HUES48 (cell line): ENCODE results near the gene AGTPBP1.

Experiments
- H3K27ac ChIP-seq: one replicate; pipeline ENCODE4 v1.7.0; 2013; ENCODE audit warnings: low read depth, low read length, inconsistent platforms
- H3K27me3 ChIP-seq: 2 replicates; pipeline ENCODE4 v1.6.1; 2013; ENCODE audit warnings: mild to moderate bottlenecking, low read length; ENCODE audit not compliant: control insufficient read depth, insufficient read depth
- H3K36me3 ChIP-seq: 2 replicates; pipeline ENCODE4 v1.6.1; 2013; ENCODE audit warnings: low read length; ENCODE audit not compliant: control insufficient read depth, insufficient read depth
- H3K4me1 ChIP-seq: 2 replicates; pipeline ENCODE4 v1.6.1; 2013; ENCODE audit warnings: mild to moderate bottlenecking, low read length; ENCODE audit not compliant: control insufficient read depth, insufficient read depth
- H3K4me3 ChIP-seq: 2 replicates; pipeline ENCODE4 v1.5.1; 2013; ENCODE audit warnings: mild to moderate bottlenecking, low read depth, low read length
- H3K9ac ChIP-seq: 2 replicates; pipeline ENCODE4 v1.6.1; 2013; ENCODE audit warnings: mild to moderate bottlenecking, low read depth, low read length, moderate library complexity
- H3K9me3 ChIP-seq: 2 replicates; pipeline ENCODE4 v1.6.1; 2013; ENCODE audit warnings: low read length; ENCODE audit not compliant: control insufficient read depth, insufficient read depth

AGTPBP1 gene

DNA sequence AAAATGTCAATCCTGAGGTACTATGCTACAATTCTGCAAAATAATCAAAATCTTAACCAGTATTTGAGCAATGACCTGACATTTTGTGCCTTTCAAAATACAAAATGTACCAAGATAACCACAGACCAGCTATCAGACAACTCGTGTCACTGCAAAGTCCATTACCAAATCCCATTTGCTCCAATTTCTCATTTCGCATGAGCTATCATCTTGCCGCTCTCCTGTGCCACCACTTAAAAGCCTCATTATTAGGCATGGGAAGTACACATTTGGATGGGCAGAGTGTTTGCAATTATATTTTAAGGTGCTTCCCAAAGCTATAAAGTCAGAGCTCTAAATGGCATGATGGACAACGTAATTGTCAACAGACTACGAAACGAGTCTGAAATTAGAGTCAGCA lies 205.2 kb downstream of the AGTPBP1 start:
- H3K27me3 ChIP-seq = no peaks in the 10 kb centered on the region
- no peaks in the 10 kb centered on the region for H3K36me3 ChIP-seq
- H3K9ac ChIP-seq = no peak overlapping the region
- H3K4me3 ChIP-seq = no peak overlapping the region
- H3K4me1 ChIP-seq = 0 out of 2 replicates have a peak, but pooled peaks cover 3% of the 10 kb centered on the region
- H3K27ac ChIP-seq = no peak overlapping the region
- no peaks in the 10 kb centered on the region for H3K9me3 ChIP-seq

DNA sequence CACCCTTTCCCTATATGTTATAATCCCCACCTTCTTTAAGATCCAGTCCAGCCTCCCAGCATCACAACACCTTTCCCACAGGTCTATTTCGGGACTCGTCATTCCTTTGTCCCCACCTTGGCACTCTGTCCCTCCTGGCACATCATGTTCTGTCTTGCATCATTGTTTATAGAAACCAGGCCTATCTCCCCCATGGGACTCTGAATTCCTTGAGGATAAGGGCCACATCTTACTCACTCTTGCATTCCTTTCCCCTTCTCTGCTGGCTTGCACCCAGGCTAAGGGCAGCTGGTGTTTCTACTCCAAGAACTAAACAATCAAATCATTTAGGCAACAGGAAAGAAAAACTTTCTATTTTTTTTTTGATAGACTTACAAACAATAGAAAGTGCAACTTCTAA lies 205.7 kb downstream of the AGTPBP1 start:
- Histone ChIP-seq H3K27ac (no peak overlapping the region), H3K36me3 (no peaks in the 10 kb centered on the region), H3K4me1 (0 out of 2 replicates have a peak, but pooled peaks cover 3% of the 10 kb centered on the region), H3K9me3 (no peaks in the 10 kb centered on the region), H3K27me3 (no peaks in the 10 kb centered on the region), H3K9ac (no peak overlapping the region), H3K4me3 (no peak overlapping the region)

DNA sequence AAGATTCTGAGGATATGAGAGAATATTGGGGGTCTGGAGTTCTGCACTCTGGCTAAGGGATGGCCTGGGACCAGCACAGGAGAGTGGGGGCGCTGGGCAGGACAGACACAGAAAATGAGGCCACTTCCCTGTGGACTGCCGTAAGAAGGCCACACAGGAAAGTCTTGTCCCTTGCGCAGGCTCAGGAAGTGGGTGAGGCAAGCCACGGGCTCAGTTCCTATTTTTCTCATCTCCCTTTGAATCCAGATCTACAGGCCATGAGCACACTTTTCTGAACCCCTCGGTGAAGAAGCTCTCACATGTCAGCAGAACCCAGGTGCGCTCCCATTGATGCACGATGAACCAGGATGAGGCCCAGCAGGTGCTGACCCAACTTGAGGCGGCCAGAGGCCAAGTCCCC lies 207.4 kb downstream of the AGTPBP1 start:
- Histone ChIP-seq H3K4me3 (no peak overlapping the region), H3K4me1 (0 out of 2 replicates have a peak, but pooled peaks cover 2% of the 10 kb centered on the region), H3K27me3 (no peaks in the 10 kb centered on the region), H3K9me3 (no peaks in the 10 kb centered on the region), H3K9ac (no peak overlapping the region), H3K36me3 (no peaks in the 10 kb centered on the region), H3K27ac (no peak overlapping the region)

GRCh38 chr9:85533538-85533937 lies 208.2 kb downstream of the AGTPBP1 start:
- Histone ChIP-seq H3K27ac (no peak overlapping the region), H3K4me3 (no peak overlapping the region), H3K9ac (no peak overlapping the region), H3K9me3 (no peaks in the 10 kb centered on the region), H3K27me3 (no peaks in the 10 kb centered on the region), H3K4me1 (no peaks in the 10 kb centered on the region), H3K36me3 (no peaks in the 10 kb centered on the region)

GRCh38 chr9:85530721-85531120 lies 211.0 kb downstream of the AGTPBP1 start:
- H3K27ac ChIP-seq = no peak overlapping the region

DNA sequence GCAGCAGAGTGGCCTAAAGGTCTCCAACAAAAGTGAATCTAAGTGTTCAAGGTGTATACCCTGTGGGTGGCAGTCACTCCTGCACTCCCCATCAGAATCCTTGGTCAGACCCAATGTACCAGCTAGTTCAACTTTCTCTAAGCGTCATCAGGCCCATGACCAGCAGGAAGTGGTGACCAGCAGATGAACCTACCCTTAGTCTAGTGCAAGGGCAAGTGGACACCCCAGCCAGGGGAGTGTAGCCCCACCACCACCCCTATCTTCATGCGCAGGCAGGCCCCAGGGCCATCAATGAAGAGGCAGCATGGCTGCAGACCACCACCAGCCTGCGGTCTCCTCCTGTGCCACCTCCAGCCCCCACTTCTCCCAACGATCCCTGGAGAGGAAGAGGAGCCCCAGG lies 213.1 kb downstream of the AGTPBP1 start:
- Histone ChIP-seq H3K9me3 (no peaks in the 10 kb centered on the region), H3K4me3 (no peak overlapping the region), H3K27ac (no peak overlapping the region), H3K9ac (no peak overlapping the region), H3K36me3 (no peaks in the 10 kb centered on the region), H3K27me3 (peaks cover 17% of the 10 kb centered on the region), H3K4me1 (no peaks in the 10 kb centered on the region)

More at GRCh38 chr9:85530721-85531120, 211.0 kb downstream of the AGTPBP1 start:
- Histone ChIP-seq H3K9ac (no peak overlapping the region), H3K27me3 (no peaks in the 10 kb centered on the region), H3K9me3 (no peaks in the 10 kb centered on the region), H3K36me3 (no peaks in the 10 kb centered on the region), H3K4me3 (no peak overlapping the region), H3K4me1 (no peaks in the 10 kb centered on the region)

- H3K27me3 ChIP-seq = peaks cover 22% of the 10 kb centered on the region
- no peak overlapping the region for H3K4me3 ChIP-seq
- H3K27ac ChIP-seq = no peak overlapping the region
- H3K4me1 ChIP-seq = no peaks in the 10 kb centered on the region
- H3K36me3 ChIP-seq = no peaks in the 10 kb centered on the region
- no peaks in the 10 kb centered on the region for H3K9me3 ChIP-seq
- H3K9ac ChIP-seq = no peak overlapping the region
Measured at GRCh38 chr9:85528142-85528541, 213.6 kb downstream of the AGTPBP1 start.

GRCh38 chr9:85527331-85528020 lies 214.3 kb downstream of the AGTPBP1 start:
- no peaks in the 10 kb centered on the region for H3K9me3 ChIP-seq
- H3K27ac ChIP-seq = no peak overlapping the region
- no peaks in the 10 kb centered on the region for H3K36me3 ChIP-seq
- H3K27me3 ChIP-seq = peaks cover 29% of the 10 kb centered on the region
- no peak overlapping the region for H3K4me3 ChIP-seq
- H3K9ac ChIP-seq = no peak overlapping the region
- no peaks in the 10 kb centered on the region for H3K4me1 ChIP-seq

DNA sequence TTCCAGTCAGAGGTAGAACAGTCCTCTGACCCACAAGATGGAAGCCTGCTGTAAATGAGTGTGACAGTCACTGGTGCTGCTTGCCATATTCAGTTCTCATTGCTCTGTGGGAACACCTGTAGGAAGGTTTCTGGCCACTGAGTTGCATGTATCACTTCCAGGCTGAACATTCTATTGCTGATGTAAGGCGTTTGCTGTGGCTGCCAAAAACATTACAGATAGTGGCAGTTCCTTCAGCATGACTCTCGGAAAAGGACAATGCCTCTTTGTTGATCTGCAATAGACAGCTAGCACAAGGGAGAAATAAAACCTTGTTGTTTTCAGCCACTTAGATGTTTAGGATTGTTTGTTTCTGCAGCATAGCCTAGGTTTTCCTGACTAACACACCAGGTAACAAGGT lies 217.2 kb downstream of the AGTPBP1 start:
- no peaks in the 10 kb centered on the region for H3K4me1 ChIP-seq
- no peak overlapping the region for H3K9ac ChIP-seq
- H3K27ac ChIP-seq = no peak overlapping the region
- H3K9me3 ChIP-seq = no peaks in the 10 kb centered on the region
- H3K27me3 ChIP-seq = peaks cover 45% of the 10 kb centered on the region
- H3K4me3 ChIP-seq = no peak overlapping the region
- H3K36me3 ChIP-seq = no peaks in the 10 kb centered on the region

GRCh38 chr9:85523202-85523601 lies 218.6 kb downstream of the AGTPBP1 start:
- H3K4me3 ChIP-seq = peak overlapping the region; percentile 64
- peaks cover 45% of the 10 kb centered on the region for H3K27me3 ChIP-seq
- no peak overlapping the region for H3K9ac ChIP-seq
- no peaks in the 10 kb centered on the region for H3K4me1 ChIP-seq
- H3K36me3 ChIP-seq = no peaks in the 10 kb centered on the region
- H3K9me3 ChIP-seq = no peaks in the 10 kb centered on the region
- no peak overlapping the region for H3K27ac ChIP-seq

DNA sequence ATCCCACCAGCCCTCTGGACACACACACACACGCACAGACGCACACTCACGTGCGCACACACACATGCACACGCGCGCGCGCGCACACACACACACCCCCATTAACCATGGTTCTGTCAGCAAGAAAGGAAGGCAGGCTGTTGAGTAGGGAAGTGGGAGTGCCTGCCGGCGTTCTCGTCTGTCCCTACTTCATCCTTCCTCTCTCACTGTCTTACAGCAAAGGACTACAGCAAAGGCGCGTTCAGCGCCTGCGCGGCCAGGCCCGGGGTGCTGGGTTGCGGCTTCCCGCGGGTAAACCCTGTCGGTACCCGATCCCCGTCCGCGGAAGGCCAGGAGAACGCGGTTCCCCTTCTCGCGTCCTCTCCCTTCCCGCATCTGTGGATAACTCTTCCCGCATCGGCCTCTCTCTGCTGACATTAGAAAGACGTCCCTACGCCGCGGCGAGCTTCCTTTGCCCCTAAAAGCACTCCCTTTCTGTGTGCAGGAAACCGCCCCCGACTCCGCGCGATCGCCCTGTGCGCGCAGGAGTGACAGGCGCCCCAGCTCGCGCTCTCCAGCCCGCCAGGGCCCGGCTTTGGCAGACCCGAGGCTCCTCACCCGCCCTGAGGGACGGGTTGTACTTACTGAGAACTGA lies 219.2 kb downstream of the AGTPBP1 start:
- no peaks in the 10 kb centered on the region for H3K36me3 ChIP-seq
- H3K9ac ChIP-seq = no peak overlapping the region
- H3K27me3 ChIP-seq = peaks cover 45% of the 10 kb centered on the region
- H3K4me3 ChIP-seq = peak overlapping the region; percentile 64
- H3K9me3 ChIP-seq = no peaks in the 10 kb centered on the region
- H3K4me1 ChIP-seq = no peaks in the 10 kb centered on the region
- no peak overlapping the region for H3K27ac ChIP-seq
